Right lobe of liver (tissue), 4 donors: Measurements from ENCODE around the gene RTN4R.
"Not testable (repeated sequence)": the region's sequence is repeated elsewhere in the genome, so short reads cannot be mapped to it uniquely, and the experiment has no call there.

Experiments used
- CTCF ChIP-seq, 4 donors: fragments of 200-600 bp in 3 of 4; fragments of 450-650 bp in 1 of 4; IDR thresholded peaks; one replicate each; pipeline versions ENCODE4 v1.5.1 to v1.8.0; 2016 to 2022; ENCODE audit warnings: antibody characterized with exemption in 4 of 4, mild to moderate bottlenecking in 2 of 4
- POLR2A ChIP-seq: fragments of 450-650 bp; IDR thresholded peaks from one replicate; pipeline ENCODE4 v1.6.1; 2017; ENCODE audit warnings: antibody characterized with exemption, mild to moderate bottlenecking
- donor health status: DM: no; HTN: no; CAD: no.
- donor health status: DM: no; HTN: no; CAD: no.
- donor health status: DM: no; HTN: yes; CAD: no.

GRCh38 chr22:20274374-20274773, 6.3 kb upstream of the RTN4R start:
- not testable (repeated sequence) for TF ChIP-seq CTCF (IDR thresholded peaks at IDR 0.05); POLR2A
